Renal cortex interstitium (tissue), 11 donors: ENCODE measurements around the gene HNRNPA2B1. TPM values are rescaled to one million over a fixed set of nuclear protein-coding genes. Genes with fewer than 3 reads are reported as not detected.
"Not testable (repeated sequence)": the region's sequence is repeated elsewhere in the genome, so short reads cannot be mapped to it uniquely, and the experiment has no call there.

Source experiments
- DNase-seq, 11 donors: peaks; one replicate each; pipeline ENCODE4 v3.0.0-alpha.2; 2013; ENCODE audit warnings: low read depth in 9 of 11, low spot score in 4 of 11; ENCODE audit errors: extremely low read depth in 1 of 11
- polyA plus RNA-seq, 3 donors: library from polyadenylated mRNA; unstranded; fragments of 120-200 nt; gene quantifications; one replicate each; pipeline ENCODE4 v1.2.1, GENCODE V29; 2013; ENCODE audit not compliant: insufficient read length in 3 of 3

Gene HNRNPA2B1
- polyA plus RNA-seq, 3 donors: 1,554 to 1,791 (median 1,582) TPM

DNA sequence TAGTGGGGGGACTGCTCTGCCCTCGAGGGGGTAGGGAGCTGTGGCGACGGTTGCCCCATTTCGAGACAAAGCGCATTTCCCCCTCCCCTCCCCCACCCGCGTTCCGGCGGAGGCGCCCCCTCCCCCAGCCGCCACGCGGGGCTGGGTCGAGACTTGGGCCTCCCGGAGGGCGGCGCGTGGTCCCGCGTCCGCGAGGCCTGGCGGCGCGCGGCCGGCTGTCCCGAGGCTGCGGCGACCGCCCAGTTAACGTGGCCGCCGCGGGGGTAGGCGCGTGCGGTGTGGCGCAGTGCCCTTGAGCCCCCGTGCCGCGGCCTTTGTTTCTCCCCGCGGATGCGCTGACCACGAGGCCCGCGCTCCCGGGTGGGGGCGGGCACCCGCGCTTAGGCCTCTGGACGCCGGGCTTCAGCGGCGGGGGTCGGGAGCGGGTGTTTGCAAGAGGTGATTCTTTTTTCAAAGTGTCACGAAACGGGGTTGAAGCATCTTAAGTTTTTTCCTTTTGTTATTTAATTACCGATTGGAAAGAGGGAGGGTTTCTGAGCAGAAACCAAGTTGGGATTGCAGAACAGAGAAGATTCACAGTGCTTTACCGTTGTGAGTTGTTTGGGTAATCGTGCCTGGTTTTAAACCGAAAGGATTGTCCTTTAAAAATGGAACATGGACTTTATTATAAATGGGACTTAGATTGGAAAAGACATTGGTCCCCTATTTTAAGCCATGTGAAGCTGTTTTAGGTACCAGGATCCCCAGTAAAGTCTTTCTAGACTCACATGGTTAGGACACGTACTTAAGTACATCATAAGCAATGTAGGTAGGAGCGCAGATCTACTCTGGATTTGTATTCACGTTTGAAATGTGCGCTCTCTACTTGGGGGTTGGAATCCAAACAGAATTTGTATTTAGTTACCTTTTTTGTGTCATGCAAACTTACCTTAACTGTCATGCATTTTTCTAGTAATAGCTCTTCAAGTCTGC lies 1.8 kb upstream of the HNRNPA2B1 start:
- peak in 4 of 11 donors; percentile 38 to 50 (median 42) for DNase-seq

DNA sequence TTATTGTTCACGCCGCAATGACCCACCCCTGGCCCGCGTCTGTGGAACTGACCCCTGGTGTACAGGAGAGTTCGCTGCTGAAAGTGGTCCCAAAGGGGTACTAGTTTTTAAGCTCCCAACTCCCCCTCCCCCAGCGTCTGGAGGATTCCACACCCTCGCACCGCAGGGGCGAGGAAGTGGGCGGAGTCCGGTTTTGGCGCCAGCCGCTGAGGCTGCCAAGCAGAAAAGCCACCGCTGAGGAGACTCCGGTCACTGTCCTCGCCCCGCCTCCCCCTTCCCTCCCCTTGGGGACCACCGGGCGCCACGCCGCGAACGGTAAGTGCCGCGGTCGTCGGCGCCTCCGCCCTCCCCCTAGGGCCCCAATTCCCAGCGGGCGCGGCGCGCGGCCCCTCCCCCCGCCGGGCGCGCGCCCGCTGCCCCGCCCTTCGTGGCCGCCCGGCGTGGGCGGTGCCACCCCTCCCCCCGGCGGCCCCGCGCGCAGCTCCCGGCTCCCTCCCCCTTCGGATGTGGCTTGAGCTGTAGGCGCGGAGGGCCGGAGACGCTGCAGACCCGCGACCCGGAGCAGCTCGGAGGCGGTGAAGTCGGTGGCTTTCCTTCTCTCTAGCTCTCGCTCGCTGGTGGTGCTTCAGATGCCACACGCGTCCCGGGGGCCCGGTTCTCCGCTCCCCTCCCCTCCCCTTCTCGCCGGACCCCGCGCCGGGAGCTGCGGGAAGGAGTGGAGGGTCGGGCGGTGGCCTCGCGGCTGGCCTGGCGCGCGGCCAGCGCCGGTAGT lies 887 bp upstream of the HNRNPA2B1 start, which contains the start of gene CBX3:
TSS of gene CBX3 (plus strand) at position 499 of the 772 bp plus-strand sequence. CDS start 1,254 bp downstream, outside the sequence.
- DNase-seq: peak in 10 of 11 donors; percentile 58 to 92 (median 85)

DNA sequence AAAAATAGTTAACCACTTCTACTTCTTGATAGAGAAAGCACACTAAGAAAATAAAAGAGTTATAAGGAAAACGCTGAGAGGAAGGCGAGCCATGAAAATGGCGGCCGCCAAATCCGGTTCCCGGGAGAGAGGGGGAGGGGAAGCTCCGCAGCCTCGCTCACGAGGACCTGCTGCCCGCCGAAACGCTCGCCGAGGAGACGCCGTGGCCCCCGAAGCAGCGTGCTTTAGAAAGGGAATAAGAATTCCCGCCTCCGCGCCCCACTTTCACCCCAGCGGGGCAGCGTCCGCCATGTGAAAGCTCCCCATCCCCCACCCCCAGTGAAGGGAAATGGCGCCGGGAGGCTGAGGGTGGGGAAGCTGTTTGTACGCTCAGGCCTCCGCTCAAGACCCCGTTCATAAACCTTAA lies 505 bp downstream of the HNRNPA2B1 start:
- DNase-seq: peak in 8 of 11 donors; percentile 40 to 77 (median 58)

DNA sequence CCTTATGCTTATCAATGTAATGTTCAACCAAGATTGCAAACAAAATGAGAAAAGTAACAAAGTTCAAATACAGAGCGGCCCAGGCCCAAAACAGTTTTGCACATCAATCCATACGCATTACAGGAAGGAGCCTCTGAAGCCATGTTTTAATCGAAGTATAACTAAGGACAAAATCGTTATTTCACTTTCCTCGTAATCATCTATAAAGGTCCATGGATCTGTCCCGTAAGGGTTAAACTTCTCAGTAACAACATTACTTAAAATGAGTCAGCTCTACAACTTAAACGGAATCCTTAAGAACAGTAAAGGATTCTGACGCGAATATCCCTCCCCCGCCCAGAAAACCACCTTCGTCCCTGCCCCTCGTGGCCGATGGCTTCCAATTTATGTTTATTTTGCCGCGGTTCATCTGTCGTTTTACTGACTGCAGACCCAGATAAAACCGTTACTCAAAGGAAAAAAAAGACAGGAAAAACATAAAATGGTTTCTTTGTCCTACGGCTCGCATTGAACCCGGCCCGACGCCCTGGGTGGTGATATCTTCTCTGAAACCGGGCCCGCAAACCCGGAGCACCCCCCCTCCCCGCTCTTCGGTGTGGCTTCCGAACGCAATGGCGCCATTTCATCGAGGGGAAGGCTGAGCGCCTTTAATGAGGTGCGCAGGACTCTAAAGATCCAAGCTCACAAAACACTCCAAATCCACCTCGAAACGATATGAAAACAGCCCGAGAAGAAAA lies 1.1 kb downstream of the HNRNPA2B1 start:
- DNase-seq: peak in 5 of 11 donors; percentile 47 to 70 (median 59)

DNA sequence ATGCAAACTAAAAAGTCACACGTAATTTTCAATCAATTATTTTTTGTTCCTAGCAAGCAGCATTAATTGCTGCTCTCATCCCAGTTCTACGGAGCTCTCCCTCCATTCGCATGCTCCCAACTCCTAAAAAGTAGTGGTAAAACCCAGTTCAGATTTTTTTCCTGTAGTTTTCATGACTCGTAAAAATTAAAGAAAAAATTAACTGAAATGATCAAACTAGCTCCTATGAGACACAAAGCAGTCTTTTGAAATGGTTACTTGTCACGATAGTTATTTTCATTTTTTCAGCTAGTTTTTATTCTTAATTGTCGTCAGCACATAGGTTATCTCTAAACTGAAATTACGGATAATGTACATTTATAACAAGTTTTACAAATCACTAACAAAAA lies 1.8 kb downstream of the HNRNPA2B1 start:
- no peak for DNase-seq

DNA sequence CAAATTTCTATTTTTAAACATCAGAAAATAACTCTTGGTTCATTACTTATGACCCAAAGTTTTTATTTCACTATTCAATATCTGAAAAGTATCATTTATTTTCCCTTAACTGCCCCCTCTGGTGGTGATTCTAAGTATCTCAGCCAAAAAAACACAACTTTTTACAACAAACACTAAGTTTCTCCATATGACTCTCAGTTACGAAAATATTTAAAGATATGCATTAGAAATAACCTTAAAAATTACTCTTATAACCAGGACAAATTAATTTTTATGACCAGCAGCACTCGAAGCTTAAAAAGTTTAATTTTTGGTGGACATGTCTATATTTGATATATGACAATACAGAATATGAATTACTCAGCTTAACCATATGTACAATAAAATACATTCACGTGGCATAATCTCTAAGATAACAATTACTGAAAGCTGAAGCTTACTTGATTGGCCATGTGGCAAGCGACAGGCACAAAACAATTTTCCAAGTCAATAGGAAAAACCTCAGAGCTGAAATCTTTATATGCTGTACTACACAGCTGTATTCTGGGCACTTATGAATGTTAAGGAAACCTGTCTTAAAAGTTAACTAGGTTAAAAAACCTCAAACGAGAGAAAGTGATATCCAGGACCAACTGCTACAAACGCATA lies 2.3 kb downstream of the HNRNPA2B1 start:
- peak in 4 of 11 donors; percentile 41 to 48 (median 47) for DNase-seq

DNA sequence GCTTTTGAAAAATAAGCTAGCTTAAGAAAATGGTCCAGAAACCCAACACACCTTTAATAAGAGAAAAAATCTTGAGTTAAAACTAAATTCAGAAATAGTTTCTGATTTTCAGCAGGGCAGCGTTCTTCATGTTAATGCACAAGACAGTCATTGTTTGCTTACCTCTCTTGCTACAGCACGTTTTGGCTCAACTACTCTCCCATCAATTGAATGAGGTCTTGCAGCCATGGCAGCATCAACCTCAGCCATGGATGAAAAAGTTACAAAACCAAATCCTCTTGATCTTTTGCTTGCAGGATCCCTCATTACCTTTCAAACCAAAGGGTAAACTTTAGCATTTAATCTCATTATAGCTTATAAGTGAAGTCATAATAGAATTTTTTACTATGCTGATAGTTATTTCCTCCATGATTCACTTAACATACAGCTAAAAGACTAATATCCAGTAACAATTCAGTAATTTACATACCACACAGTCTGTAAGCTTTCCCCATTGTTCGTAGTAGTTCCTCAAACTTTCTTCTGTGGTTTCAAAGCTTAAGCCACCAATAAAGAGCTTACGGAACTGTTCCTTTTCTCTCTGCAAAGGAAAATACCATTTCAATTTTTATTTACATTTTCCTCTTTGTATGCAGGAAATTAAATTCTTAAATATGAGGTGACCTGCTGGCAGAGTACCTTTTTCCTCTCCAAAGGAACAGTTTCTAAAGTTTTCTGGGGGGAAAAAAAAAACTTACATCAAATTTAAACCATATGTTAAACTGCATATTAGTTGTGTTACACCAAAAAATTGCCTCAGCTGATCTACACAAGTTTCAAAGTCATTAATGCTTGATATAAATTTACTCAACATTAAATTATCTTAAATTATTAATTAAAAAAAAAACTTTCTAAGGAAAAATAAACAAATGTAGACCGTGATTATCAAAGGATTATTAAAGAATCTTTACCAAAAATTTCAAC lies 3.1 kb downstream of the HNRNPA2B1 start:
- DNase-seq: no peak

DNA sequence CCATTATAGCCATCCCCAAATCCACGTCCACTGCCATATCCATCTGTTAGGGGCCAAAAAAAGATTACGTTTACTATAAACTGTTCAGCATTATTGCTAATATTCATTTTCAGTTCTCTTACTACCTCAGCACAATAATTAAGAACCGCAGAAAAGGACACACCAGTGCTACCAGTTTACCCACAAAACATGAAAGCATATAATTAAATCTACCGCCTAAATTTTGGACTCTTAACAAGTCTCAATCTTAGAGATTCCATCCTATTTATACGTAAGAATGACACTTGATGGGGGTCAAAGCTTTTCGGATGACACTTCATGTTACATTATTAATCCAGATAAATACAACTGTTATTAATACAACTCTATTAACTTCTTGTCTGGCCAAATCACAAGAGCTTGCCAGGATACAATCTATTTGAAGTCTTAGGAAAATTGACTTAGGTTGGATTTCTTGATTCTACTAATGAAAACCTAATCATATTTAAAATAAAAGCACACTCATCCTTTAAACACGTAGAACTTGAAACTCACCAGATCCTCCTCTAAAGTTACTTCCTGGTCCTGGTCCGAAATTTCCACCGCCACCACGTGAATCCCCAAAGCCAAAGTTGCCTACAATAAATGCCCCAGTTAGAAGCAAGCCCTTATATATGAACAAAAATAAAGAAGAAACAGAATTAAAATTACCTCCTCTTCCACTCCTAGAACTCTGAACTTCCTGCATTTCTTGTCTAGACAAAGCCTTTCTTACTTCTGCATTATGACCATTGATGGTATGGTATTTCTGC lies 4.5 kb downstream of the HNRNPA2B1 start:
- no peak for DNase-seq

DNA sequence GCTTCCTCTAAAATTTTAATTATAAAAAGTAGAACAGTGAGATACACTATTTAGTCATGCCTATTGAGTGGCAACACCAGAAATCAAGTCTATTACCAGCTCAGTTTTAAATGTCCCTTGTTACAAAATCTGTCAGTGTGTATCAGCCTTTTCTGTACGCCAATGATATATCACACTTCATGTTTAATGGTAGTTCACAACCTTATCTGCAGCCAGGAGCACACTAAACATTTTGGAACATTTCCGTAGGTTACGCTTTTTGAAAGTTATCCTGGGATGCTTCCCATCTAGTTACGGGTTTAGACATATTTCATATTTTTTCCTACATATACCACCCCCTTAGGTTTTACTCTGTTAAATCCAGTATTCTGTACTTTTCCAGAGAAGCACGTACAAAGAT lies 5.4 kb downstream of the HNRNPA2B1 start:
- no peak for DNase-seq

DNA sequence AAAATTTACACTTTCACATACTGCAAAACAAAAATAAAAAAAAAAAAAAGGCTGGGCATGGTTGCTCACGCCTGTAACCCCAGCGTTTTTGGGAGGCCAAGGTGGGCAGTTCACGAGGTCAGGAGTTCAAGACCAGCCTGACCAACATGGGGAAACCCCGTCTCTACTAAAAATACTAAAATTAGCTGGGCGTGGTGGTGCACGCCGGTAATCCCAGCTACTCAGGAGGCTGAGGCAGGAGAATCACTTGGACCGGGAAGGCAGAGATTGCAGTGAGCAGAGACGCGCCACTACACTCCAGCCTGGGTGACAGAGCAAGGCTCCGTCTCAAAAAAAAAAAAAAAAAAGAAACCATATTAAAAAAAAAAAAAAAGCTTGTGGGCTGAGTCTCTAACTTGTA lies 5.8 kb downstream of the HNRNPA2B1 start:
- DNase-seq: not testable (repeated sequence)

DNA sequence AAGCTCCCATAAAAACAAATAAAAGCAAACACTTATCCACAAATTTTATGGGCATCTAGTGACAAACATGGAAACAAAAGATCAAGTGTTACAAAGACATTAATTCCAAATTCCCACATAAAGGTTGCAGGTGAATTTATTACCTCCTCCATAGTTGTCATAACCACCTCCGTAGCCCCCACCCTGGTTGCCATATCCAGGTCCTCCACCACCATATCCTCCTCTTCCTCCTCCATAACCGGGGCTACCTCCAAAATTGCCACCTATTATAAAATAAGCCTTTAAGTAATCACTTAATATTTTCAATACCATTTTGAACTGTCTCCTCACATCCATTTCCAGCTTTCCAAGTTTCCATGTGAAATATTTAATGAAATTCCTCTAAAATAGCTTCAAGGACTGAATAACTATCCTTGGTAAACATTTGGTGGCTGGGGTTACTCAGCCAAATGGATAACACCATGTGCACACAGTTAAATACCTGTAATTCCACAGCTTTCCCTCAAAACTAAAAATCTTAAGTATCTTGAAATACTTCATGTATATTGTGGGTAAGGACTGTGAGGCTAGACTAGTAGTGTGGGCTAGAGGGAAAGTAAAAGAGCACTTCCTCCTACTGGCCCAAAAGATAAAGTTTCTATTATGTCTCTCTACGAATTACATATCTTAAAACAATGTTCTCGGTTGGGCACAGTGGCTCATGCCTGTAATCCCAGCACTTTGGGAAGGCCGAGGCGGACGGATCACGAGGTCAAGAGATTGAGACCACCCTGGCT lies 6.9 kb downstream of the HNRNPA2B1 start:
- no peak for DNase-seq

DNA sequence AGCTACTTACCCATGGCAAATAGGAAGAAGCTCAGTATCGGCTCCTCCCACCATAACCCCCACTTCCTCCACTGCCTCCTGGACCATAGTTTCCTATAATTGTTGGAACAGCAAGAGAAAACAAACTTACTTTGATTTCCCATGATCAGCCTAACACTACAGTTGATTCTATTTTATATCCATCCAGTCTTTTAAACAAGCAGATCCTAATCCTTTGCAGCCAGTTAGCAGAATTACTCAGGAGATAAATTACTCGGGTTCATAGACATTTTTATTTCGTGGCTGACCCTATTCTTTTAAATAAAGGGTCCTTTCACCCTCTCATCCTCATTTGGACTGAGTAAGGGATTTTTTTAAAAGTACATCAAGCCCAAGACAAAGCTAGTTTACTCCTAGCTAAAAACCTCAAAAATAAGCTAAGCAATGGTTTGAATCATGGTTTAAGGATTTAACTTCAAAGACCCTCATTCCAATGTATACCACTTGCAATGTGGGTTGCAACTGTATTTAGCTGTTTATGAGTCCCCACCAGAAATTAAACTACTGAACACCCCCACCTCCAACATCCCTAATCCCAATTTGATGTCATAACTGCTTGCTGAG lies 8.0 kb downstream of the HNRNPA2B1 start:
- no peak for DNase-seq

DNA sequence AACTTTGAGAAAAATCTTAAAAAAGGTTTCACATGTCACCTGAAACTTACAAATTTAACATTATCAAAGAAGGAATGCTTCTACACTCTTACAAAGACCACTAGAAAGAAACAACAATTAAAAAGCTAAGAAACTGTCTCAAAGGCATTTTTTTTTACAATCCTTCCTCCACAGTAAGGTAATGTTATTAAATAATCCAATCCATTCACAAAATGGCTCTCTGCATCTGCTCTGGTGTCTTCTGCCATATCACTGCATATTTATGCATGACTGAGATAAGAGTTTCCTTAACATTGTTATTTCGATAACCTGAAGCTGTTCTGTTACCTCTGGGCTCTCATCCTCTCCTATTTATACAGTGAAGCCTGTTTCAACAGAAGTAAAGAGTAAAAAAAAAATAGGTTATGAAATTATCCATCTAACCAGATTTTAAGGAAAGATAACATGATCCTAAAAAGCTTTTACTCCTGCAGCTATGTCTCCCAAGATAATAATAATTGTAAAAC lies 8.5 kb downstream of the HNRNPA2B1 start:
- DNase-seq: no peak

DNA sequence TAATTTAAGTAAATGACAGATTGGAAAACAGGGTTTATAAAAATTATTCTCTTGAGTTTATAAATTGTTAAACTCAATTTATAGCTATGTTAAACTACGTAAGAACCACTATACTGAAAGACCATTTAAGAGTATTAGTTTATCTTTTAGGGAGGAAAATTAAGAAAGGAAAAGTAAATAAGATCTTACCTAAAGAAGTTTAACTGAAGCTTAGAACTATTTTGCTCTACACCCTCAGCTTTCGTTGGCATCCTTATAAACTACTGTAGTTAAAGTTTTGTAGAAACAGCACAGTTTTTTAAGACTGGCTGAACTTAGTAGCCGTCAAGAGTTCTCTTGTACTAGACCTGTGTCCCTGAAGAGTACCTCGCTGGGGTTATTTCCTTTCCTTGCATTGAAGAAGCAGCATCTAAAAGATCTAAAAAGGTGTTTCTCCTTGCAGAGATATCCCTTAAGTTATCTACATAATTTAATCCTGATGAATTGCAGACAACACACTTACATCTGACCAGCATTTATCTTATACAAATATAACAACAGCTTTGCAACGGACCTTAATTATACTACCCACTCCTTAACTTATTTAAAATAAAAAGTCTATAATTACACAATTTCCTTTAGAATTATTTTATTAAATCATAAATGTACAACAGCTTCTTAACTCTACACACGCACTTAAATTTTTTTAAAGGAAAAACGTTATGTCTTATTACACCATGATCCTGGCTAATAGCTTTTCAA lies 9.1 kb downstream of the HNRNPA2B1 start:
- no peak for DNase-seq

DNA sequence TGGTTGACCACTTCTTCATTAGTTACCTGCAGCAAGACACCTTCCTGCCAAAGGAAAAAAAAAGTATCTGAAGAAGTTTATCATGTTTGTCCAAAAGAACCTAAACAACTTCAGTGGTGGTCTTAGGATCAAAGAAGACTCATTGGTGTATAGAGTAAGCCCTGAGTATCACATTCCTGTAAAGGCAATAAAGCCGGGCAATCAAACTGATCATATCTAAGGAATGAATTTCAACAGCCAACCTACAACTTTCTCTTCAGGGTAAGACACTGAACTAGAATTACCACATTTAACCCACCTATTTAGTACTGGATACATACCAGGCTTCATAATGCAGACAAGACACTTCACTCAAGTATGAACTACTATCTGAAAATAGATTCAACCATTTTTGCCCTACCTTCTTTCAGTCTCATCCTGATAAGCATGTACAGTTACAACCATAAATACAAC lies 10.1 kb downstream of the HNRNPA2B1 start:
- DNase-seq: no peak
